Measurements from ENCODE around the gene CCDC107. TPM values are rescaled to one million over a fixed set of nuclear protein-coding genes. Genes with fewer than 3 reads are reported as not detected.

Gene CCDC107
- total and polyA plus RNA-seq, 2 of the 13 experiments (the other 11 are each of a cell fraction or from before 2014, with no cell fraction given) = 7.1 to 15.2 TPM

DNA sequence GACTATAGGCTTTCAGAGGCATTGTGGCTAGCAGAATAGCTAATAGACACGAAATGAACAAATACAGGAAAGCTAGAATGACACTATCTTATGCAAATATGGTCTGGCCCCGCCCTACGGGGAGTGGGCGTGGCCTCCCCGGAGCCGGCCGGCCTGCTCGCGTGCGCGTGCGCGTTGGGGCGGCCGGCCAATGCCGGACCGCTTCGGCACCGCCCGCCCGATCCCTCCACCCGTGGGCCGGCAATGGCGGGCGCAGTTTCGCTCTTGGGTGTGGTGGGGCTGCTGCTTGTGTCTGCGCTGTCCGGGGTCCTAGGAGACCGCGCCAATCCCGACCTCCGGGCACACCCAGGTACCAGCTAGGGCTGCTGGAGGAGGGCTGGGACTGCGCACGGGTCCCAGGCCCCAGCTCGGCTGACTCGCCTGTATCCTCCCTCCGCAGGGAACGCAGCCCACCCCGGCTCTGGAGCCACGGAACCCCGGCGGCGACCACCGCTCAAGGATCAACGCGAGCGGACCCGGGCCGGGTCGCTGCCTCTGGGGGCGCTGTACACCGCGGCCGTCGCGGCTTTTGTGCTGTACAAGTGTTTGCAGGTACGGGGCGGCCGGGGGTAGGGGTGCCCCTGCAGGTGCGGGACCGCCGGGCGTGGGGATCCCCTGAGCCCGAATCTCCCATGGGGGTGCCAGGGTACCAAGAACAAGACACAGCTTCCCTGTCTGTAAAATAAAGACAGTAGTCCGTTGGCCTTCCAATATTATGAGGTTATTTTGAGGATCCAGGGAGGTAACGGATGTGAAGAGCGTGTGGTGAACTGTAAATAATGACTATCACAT, at the start of gene CCDC107 (continued):
- TF ChIP-seq, protein P1, sequence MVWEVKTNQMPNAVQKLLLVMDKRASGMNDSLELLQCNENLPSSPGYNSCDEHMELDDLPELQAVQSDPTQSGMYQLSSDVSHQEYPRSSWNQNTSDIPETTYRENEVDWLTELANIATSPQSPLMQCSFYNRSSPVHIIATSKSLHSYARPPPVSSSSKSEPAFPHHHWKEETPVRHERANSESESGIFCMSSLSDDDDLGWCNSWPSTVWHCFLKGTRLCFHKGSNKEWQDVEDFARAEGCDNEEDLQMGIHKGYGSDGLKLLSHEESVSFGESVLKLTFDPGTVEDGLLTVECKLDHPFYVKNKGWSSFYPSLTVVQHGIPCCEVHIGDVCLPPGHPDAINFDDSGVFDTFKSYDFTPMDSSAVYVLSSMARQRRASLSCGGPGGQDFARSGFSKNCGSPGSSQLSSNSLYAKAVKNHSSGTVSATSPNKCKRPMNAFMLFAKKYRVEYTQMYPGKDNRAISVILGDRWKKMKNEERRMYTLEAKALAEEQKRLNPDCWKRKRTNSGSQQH (CRISPR knock-in tag; IDR thresholded peaks at IDR 0.05; ENCODE audit: low read depth) = peak; percentile 53; the same call in 1 of the 2 replicates
- TF ChIP-seq RARA (CRISPR knock-in tag; IDR thresholded peaks at IDR 0.05) (peak; percentile 31; the same call in 1 of the 2 replicates), STAG1 (CRISPR knock-in tag; IDR thresholded peaks at IDR 0.05) (peak; percentile 84), ZNF7 (CRISPR knock-in tag; IDR thresholded peaks at IDR 0.05) (no peak; the same call in 1 of the 2 replicates), SMARCE1 (IDR thresholded peaks at IDR 0.05; ENCODE audit: borderline replicate concordance) (no peak), ARID2 (CRISPR knock-in tag; IDR thresholded peaks at IDR 0.05; ENCODE audit: borderline replicate concordance) (no peak), KAT7 (CRISPR knock-in tag; IDR thresholded peaks at IDR 0.05; ENCODE audit: borderline replicate concordance) (peak; percentile 70; the same call in 1 of the 2 replicates), ZNF329 (CRISPR knock-in tag; IDR thresholded peaks at IDR 0.05; ENCODE audit: low read depth) (no peak), ZNF615 (CRISPR knock-in tag; IDR thresholded peaks at IDR 0.05; ENCODE audit: borderline replicate concordance) (peak; percentile 90; the same call in 1 of the 2 replicates), ZNF251 (CRISPR knock-in tag; IDR thresholded peaks at IDR 0.05) (no peak), ZNF275 (CRISPR knock-in tag; IDR thresholded peaks at IDR 0.05; ENCODE audit: borderline replicate concordance) (peak; percentile 21; the same call in 1 of the 2 replicates), ZNF879 (CRISPR knock-in tag; IDR thresholded peaks at IDR 0.05) (no peak; the same call in 1 of the 2 replicates), ZNF747 (CRISPR knock-in tag; IDR thresholded peaks at IDR 0.05; ENCODE audit: borderline replicate concordance) (no peak), TARDBP (CRISPR knock-in tag; IDR thresholded peaks at IDR 0.05) (no peak), ZNF724P (CRISPR knock-in tag; IDR thresholded peaks at IDR 0.05; ENCODE audit: borderline replicate concordance) (no peak), SAP130 (CRISPR knock-in tag; IDR thresholded peaks at IDR 0.05; ENCODE audit: low read depth) (peak; percentile 60), PRPF4 (IDR thresholded peaks at IDR 0.05; ENCODE audit: low read depth, low read length, poor library complexity, severe bottlenecking) (no peak), RORA (CRISPR knock-in tag; IDR thresholded peaks at IDR 0.05) (no peak), ZNF136 (CRISPR knock-in tag; IDR thresholded peaks at IDR 0.05; ENCODE audit: low read depth) (no peak), ATF5 (CRISPR knock-in tag; IDR thresholded peaks at IDR 0.05; ENCODE audit: low read depth) (no peak; the same call in 1 of the 2 replicates), HOXA9 (CRISPR knock-in tag; IDR thresholded peaks at IDR 0.05; ENCODE audit: borderline replicate concordance) (no peak; the same call in 1 of the 2 replicates), JUNB (CRISPR knock-in tag; IDR thresholded peaks at IDR 0.05; ENCODE audit: borderline replicate concordance) (no peak)
- TF ChIP-seq, protein P2, sequence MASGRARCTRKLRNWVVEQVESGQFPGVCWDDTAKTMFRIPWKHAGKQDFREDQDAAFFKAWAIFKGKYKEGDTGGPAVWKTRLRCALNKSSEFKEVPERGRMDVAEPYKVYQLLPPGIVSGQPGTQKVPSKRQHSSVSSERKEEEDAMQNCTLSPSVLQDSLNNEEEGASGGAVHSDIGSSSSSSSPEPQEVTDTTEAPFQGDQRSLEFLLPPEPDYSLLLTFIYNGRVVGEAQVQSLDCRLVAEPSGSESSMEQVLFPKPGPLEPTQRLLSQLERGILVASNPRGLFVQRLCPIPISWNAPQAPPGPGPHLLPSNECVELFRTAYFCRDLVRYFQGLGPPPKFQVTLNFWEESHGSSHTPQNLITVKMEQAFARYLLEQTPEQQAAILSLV (CRISPR knock-in tag; IDR thresholded peaks at IDR 0.05; ENCODE audit: borderline replicate concordance) = peak; percentile 85; the same call in 1 of the 2 replicates
- TF ChIP-seq, protein P3, sequence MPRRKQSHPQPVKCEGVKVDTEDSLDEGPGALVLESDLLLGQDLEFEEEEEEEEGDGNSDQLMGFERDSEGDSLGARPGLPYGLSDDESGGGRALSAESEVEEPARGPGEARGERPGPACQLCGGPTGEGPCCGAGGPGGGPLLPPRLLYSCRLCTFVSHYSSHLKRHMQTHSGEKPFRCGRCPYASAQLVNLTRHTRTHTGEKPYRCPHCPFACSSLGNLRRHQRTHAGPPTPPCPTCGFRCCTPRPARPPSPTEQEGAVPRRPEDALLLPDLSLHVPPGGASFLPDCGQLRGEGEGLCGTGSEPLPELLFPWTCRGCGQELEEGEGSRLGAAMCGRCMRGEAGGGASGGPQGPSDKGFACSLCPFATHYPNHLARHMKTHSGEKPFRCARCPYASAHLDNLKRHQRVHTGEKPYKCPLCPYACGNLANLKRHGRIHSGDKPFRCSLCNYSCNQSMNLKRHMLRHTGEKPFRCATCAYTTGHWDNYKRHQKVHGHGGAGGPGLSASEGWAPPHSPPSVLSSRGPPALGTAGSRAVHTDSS (CRISPR knock-in tag; conservative IDR thresholded peaks at IDR 0.05) = no peak
